HCT116 (cell line): ENCODE measurements around the gene C4orf50. TPM values are rescaled to one million over a fixed set of nuclear protein-coding genes. Genes with fewer than 3 reads are reported as not detected.

Source experiments
- ATAC-seq: fragments of 200-7000 bp; cut with Tn5 transposase; 2 replicates; pipeline ENCODE4 v1.9.1; 2020; ENCODE audit warnings: mild to moderate bottlenecking, moderate library complexity
- BruUV-seq: library from RNA; stranded (reverse); fragments of 400-500 nt; replicated peaks from 2 replicates; lab custom pipeline; 2021; lab: Mats Ljungman, UMichigan
- CTCF ChIA-PET: fragments of 300-600 bp; sonication (Branson Sonifier 250); formaldehyde crosslinking; loops from one replicate; lab custom pipeline; 2021; ENCODE audit warnings: antibody characterized with exemption; lab: Charles Lee
- POLR2A ChIA-PET: fragments of 300-600, 350-600 bp; sonication (Branson Sonifier 250); formaldehyde crosslinking; loops from one replicate; lab custom pipeline; 2021; ENCODE audit warnings: antibody characterized with exemption; lab: Charles Lee
- RAD21 ChIA-PET, 2 experiments: fragments of 300-600 bp; sonication (Branson Sonifier 250); formaldehyde crosslinking; loops; one replicate each; lab custom pipeline; 2023; ENCODE audit warnings: low total read pairs in 2 of 2; ENCODE audit not compliant: uncharacterized antibody in 2 of 2, unreplicated experiment in 2 of 2, low non-redundant PET in 1 of 2; lab: Charles Lee
- DNase-seq: peaks from one replicate; pipeline ENCODE4 v3.0.0-alpha.2; 2010; ENCODE audit warnings: low read depth, low spot score
- H2AFZ ChIP-seq: fragments of 200-600 bp; shearing (Covaris generic), sonication (generic); 2 replicates; pipeline ENCODE4 v1.6.1; 2017; ENCODE audit warnings: low read depth, mixed run types, mixed read lengths, antibody characterized with exemption, low read length; ENCODE audit not compliant: poor library complexity, severe bottlenecking
- H3K27ac ChIP-seq: 2 replicates; pipeline ENCODE4 v1.5.1; 2012; ENCODE audit warnings: low read depth, low read length
- H3K27me3 ChIP-seq: fragments of 200-600 bp; sonication (generic); 2 replicates; pipeline ENCODE4 v1.6.1; 2016; ENCODE audit warnings: mixed run types, low read length, mixed read lengths; ENCODE audit not compliant: insufficient read depth
- H3K36me3 ChIP-seq, 2 experiments: fragments of 200-500 bp in 1 of 2; fragments of 200-600 bp in 1 of 2; sonication (Bioruptor generic) in 1 of 2; sonication (generic) in 1 of 2; 2 replicates each; pipeline versions ENCODE4 v1.5.1 to v1.6.1; 2014 to 2016; ENCODE audit warnings: low read length in 2 of 2, inconsistent platforms in 1 of 2, mixed read lengths in 1 of 2, mixed run types in 1 of 2; ENCODE audit not compliant: insufficient read depth in 2 of 2, control insufficient read depth in 1 of 2
- H3K4me1 ChIP-seq, 2 experiments: fragments of 200-600 bp in 1 of 2; sonication (generic) in 1 of 2; 2 replicates each; pipeline versions ENCODE4 v1.5.1 to v1.6.1; 2012 to 2017; ENCODE audit warnings: low read length in 2 of 2, inconsistent platforms in 1 of 2, mild to moderate bottlenecking in 1 of 2, mixed read lengths in 1 of 2, mixed run types in 1 of 2, moderate library complexity in 1 of 2; ENCODE audit not compliant: insufficient read depth in 2 of 2, control insufficient read depth in 1 of 2
- H3K4me2 ChIP-seq: fragments of 200-600 bp; sonication (generic); 2 replicates; pipeline ENCODE4 v1.6.1; 2017; ENCODE audit warnings: mixed run types, low read length, mixed read lengths
- H3K4me3 ChIP-seq, 2 experiments: fragments of 200-600 bp in 1 of 2; sonication (generic) in 1 of 2; replicated peaks in 1 of 2; 2 replicates each; pipeline ENCODE4 v1.5.1; 2011 to 2016; ENCODE audit warnings: low read length in 2 of 2, control low read depth in 1 of 2, low read depth in 1 of 2, mild to moderate bottlenecking in 1 of 2, mixed read lengths in 1 of 2, mixed run types in 1 of 2
- H3K79me2 ChIP-seq: fragments of 200-600 bp; sonication (generic); 2 replicates; pipeline ENCODE4 v1.6.1; 2017; ENCODE audit warnings: mild to moderate bottlenecking, mixed run types, low read length, moderate library complexity, mixed read lengths; ENCODE audit not compliant: insufficient read depth
- H3K9ac ChIP-seq: fragments of 200-600 bp; sonication (generic); 2 replicates; pipeline ENCODE4 v1.6.1; 2016; ENCODE audit warnings: low read length, mixed read lengths
- H3K9me2 ChIP-seq: fragments of 200-600 bp; sonication (generic), shearing (Covaris generic); 2 replicates; pipeline ENCODE4 v1.6.1; 2017; ENCODE audit warnings: mixed run types, mild to moderate bottlenecking, moderate library complexity; ENCODE audit not compliant: insufficient read depth
- H3K9me3 ChIP-seq, 2 experiments: fragments of 200-500 bp in 1 of 2; fragments of 200-600 bp in 1 of 2; sonication (Bioruptor generic) in 1 of 2; sonication (generic) in 1 of 2; 2 replicates each; pipeline ENCODE4 v1.6.1; 2014 to 2017; ENCODE audit warnings: low read length in 2 of 2, mixed read lengths in 2 of 2, inconsistent platforms in 1 of 2, low read depth in 1 of 2, mild to moderate bottlenecking in 1 of 2, mixed run types in 1 of 2, moderate library complexity in 1 of 2; ENCODE audit not compliant: control insufficient read depth in 1 of 2, insufficient read depth in 1 of 2
- H4K20me1 ChIP-seq: fragments of 200-600 bp; sonication (generic), shearing (Covaris generic); 2 replicates; pipeline ENCODE4 v1.6.1; 2017; ENCODE audit warnings: mixed run types, mild to moderate bottlenecking, moderate library complexity; ENCODE audit not compliant: insufficient read depth
- CEBPB ChIP-seq: IDR thresholded peaks from 2 replicates; pipeline ENCODE4 v1.6.1; 2012; ENCODE audit warnings: low read depth
- EGR1 ChIP-seq: IDR thresholded peaks from 2 replicates; pipeline ENCODE4 v1.6.1; 2012; ENCODE audit warnings: low read depth
- ELF1 ChIP-seq: IDR thresholded peaks from 2 replicates; pipeline ENCODE4 v1.6.1; 2012; ENCODE audit warnings: low read depth, borderline replicate concordance
- EZH2phosphoT487 ChIP-seq: fragments of 200-600 bp; IDR thresholded peaks from 2 replicates; pipeline ENCODE4 v1.6.1; 2018; ENCODE audit warnings: antibody characterized with exemption, borderline replicate concordance
- FOSL1 ChIP-seq: IDR thresholded peaks from 2 replicates; pipeline ENCODE4 v1.6.1; 2012; ENCODE audit warnings: low read depth
- POLR2A ChIP-seq: IDR thresholded peaks from 2 replicates; pipeline ENCODE4 v1.7.0; 2011; ENCODE audit warnings: borderline replicate concordance; ENCODE audit not compliant: insufficient read depth, insufficient read length; ENCODE audit errors: extremely low read depth
- SIN3A ChIP-seq: IDR thresholded peaks from 2 replicates; pipeline ENCODE4 v1.6.1; 2012; ENCODE audit warnings: low read depth
- YY1 ChIP-seq: IDR thresholded peaks from 2 replicates; pipeline ENCODE4 v1.6.1; 2011; ENCODE audit warnings: low read length, low read depth, moderate library complexity, mild to moderate bottlenecking; ENCODE audit not compliant: insufficient replicate concordance; ENCODE audit errors: extremely low read depth
- ZFX ChIP-seq: fragments of 450-650 bp; IDR thresholded peaks from 2 replicates; pipeline ENCODE4 v1.6.1; 2017
- ZNF274 ChIP-seq: fragments of 200-500 bp; sonication (Bioruptor generic); IDR thresholded peaks from 2 replicates; pipeline ENCODE4 v1.6.1; 2014; ENCODE audit warnings: mild to moderate bottlenecking, low read depth, low read length, inconsistent platforms
- intact Hi-C: fragments of 100-400 bp; cut with micrococcal nuclease; formaldehyde crosslinking; loops from 2 replicates; pipeline ENCODE4 v1.10.0; 2022
- total RNA-seq: library from RNA; stranded (reverse); gene quantifications from one replicate; pipeline ENCODE4 v1.2.1, GENCODE V29; 2021; ENCODE audit not compliant: unreplicated experiment
- TF ChIP-seq, protein P1 (sequence below): IDR thresholded peaks from 2 replicates; pipeline ENCODE4 v1.6.1; 2012; ENCODE audit warnings: low read depth
- TF ChIP-seq, protein P2 (sequence below): IDR thresholded peaks from 2 replicates; pipeline ENCODE4 v1.6.1; 2011; ENCODE audit warnings: mild to moderate bottlenecking, low read length, moderate library complexity; ENCODE audit not compliant: insufficient replicate concordance; ENCODE audit errors: extremely low read depth

Gene C4orf50
- total RNA-seq, 1 experiment from 2014 or later: not detected

DNA sequence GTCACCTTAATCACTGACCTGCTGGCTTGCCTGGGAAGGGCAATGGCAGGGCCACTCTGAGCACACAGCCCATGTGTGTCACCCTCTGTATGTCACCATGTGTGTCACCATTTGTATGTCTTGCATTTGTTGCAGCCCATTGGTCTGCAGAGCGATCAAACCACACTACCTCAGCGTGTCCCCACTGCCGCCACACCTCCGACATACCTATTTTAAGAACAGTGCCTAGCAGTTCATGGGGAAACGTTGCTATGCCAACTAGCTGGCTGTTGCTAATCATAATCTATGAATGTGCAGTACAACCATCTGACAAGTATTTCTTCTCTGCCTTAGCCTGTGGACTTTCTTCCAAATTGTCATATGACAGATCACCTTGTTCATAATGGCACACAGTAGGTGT lies 117.4 kb downstream of the C4orf50 start:
- ChIA-PET RAD21 (no interaction called here), CTCF (no interaction called here), POLR2A (no interaction called here)
- no TSS peak for BruUV-seq
- Histone ChIP-seq H3K4me2 (no peak overlapping the region), H3K4me1 (no peaks in the 10 kb centered on the region), H3K36me3 (no peaks in the 10 kb centered on the region), H2AFZ (no peak overlapping the region), H3K9me3 (no peaks in the 10 kb centered on the region), H4K20me1 (no peaks in the 10 kb centered on the region), H3K9ac (no peak overlapping the region), H3K4me3 (no peak overlapping the region), H3K79me2 (no peaks in the 10 kb centered on the region), H3K27ac (no peak overlapping the region), H3K27me3 (peaks cover 74% of the 10 kb centered on the region), H3K9me2 (no peaks in the 10 kb centered on the region)
- TF ChIP-seq CEBPB (no peak), YY1 (no peak), EGR1 (no peak), POLR2A (no peak)
- TF ChIP-seq, protein P1, sequence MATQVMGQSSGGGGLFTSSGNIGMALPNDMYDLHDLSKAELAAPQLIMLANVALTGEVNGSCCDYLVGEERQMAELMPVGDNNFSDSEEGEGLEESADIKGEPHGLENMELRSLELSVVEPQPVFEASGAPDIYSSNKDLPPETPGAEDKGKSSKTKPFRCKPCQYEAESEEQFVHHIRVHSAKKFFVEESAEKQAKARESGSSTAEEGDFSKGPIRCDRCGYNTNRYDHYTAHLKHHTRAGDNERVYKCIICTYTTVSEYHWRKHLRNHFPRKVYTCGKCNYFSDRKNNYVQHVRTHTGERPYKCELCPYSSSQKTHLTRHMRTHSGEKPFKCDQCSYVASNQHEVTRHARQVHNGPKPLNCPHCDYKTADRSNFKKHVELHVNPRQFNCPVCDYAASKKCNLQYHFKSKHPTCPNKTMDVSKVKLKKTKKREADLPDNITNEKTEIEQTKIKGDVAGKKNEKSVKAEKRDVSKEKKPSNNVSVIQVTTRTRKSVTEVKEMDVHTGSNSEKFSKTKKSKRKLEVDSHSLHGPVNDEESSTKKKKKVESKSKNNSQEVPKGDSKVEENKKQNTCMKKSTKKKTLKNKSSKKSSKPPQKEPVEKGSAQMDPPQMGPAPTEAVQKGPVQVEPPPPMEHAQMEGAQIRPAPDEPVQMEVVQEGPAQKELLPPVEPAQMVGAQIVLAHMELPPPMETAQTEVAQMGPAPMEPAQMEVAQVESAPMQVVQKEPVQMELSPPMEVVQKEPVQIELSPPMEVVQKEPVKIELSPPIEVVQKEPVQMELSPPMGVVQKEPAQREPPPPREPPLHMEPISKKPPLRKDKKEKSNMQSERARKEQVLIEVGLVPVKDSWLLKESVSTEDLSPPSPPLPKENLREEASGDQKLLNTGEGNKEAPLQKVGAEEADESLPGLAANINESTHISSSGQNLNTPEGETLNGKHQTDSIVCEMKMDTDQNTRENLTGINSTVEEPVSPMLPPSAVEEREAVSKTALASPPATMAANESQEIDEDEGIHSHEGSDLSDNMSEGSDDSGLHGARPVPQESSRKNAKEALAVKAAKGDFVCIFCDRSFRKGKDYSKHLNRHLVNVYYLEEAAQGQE: no peak
- intact Hi-C loops: no loop called here
- ATAC-seq (no peak), DNase-seq (no peak)

DNA sequence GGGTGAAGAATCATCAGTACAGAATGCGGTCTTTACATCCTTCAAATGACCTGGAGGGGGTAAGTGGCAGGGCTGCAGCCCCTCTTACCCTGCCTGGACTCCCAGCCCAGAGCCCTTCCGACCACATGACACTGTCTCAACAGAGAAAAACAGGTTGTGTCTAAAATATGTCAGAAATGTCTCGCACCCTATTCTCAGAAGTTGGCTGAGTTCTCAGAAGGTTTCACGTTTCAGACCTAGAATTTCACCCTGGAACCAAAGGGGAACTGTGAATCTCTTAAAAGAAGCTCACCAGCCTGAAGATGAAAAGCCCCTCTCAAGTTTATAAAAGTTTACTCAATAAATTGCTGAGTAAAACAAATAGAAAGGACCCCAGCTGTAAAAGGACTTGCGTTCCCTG lies 118.3 kb downstream of the C4orf50 start:
- Histone ChIP-seq H3K27me3 (peaks cover 74% of the 10 kb centered on the region), H2AFZ (no peak overlapping the region), H3K4me1 (no peaks in the 10 kb centered on the region), H3K9ac (no peak overlapping the region), H3K9me2 (no peaks in the 10 kb centered on the region), H3K79me2 (no peaks in the 10 kb centered on the region), H3K9me3 (no peaks in the 10 kb centered on the region), H3K4me2 (no peak overlapping the region), H4K20me1 (no peaks in the 10 kb centered on the region), H3K36me3 (no peaks in the 10 kb centered on the region), H3K27ac (no peak overlapping the region), H3K4me3 (no peak overlapping the region)
- ChIA-PET RAD21 (no interaction called here), CTCF (interaction anchor here (0.7 kb wide), 1 partner anchor 78 kb away, joined by 3 read pairs; no protein-coding TSS in a partner anchor), POLR2A (no interaction called here)
- no TSS peak for BruUV-seq
- intact Hi-C loops: no loop called here
- DNase-seq: no peak
- ATAC-seq: no peak
- TF ChIP-seq ZFX (no peak), SIN3A (no peak), ZNF274 (no peak), EZH2phosphoT487 (no peak), FOSL1 (no peak), CEBPB (no peak), ELF1 (no peak)
- TF ChIP-seq, protein P2, sequence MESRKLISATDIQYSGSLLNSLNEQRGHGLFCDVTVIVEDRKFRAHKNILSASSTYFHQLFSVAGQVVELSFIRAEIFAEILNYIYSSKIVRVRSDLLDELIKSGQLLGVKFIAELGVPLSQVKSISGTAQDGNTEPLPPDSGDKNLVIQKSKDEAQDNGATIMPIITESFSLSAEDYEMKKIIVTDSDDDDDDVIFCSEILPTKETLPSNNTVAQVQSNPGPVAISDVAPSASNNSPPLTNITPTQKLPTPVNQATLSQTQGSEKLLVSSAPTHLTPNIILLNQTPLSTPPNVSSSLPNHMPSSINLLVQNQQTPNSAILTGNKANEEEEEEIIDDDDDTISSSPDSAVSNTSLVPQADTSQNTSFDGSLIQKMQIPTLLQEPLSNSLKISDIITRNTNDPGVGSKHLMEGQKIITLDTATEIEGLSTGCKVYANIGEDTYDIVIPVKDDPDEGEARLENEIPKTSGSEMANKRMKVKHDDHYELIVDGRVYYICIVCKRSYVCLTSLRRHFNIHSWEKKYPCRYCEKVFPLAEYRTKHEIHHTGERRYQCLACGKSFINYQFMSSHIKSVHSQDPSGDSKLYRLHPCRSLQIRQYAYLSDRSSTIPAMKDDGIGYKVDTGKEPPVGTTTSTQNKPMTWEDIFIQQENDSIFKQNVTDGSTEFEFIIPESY: no peak
